SK-N-SH treated with all-trans-retinoic acid at 6 μM for 48 hours (cell line): ENCODE measurements around the gene STEAP1B.

Experiments
- ATAC-seq: fragments of 200-7000 bp; cut with Tn5 transposase; 3 replicates; pipeline ENCODE4 v1.9.1; 2020; ENCODE audit warnings: mild to moderate bottlenecking, moderate library complexity
- ARNTL ChIP-seq: fragments of 450-650 bp; formaldehyde crosslinking; IDR thresholded peaks from 2 replicates; pipeline ENCODE4 v1.5.0; 2020; ENCODE audit warnings: low read depth, mild to moderate bottlenecking, moderate library complexity, borderline replicate concordance
- BACH2 ChIP-seq: fragments of 250-450 bp; sonication (Bioruptor Pico); IDR thresholded peaks from 2 replicates; pipeline ENCODE4 v1.9.0; 2021; ENCODE audit warnings: mild to moderate bottlenecking, borderline replicate concordance
- CSDC2 ChIP-seq: fragments of 250-450 bp; sonication (Bioruptor Pico); IDR thresholded peaks from 2 replicates; pipeline ENCODE4 v1.5.0; 2020; ENCODE audit warnings: mild to moderate bottlenecking, moderate library complexity
- ESRRG ChIP-seq: fragments of 250-450 bp; sonication (Bioruptor Pico); IDR thresholded peaks from 2 replicates; pipeline ENCODE4 v1.6.1; 2021; ENCODE audit warnings: mild to moderate bottlenecking
- GLIS3 ChIP-seq: fragments of 250-450 bp; sonication (Bioruptor Pico); IDR thresholded peaks from 2 replicates; pipeline ENCODE4 v1.5.0; 2020; ENCODE audit warnings: mild to moderate bottlenecking, moderate library complexity
- ISL1 ChIP-seq: fragments of 250-450 bp; sonication (Bioruptor Pico); IDR thresholded peaks from 2 replicates; pipeline ENCODE4 v2.1.2; 2022; ENCODE audit warnings: mild to moderate bottlenecking, moderate library complexity
- OSR1 ChIP-seq: fragments of 250-450 bp; sonication (Bioruptor Pico); IDR thresholded peaks from 2 replicates; pipeline ENCODE4 v1.8.0; 2022; ENCODE audit warnings: moderate library complexity, mild to moderate bottlenecking, inconsistent platforms
- PPARA ChIP-seq: fragments of 250-450 bp; sonication (Bioruptor Pico); IDR thresholded peaks from 2 replicates; pipeline ENCODE4 v1.5.0; 2020; ENCODE audit warnings: mild to moderate bottlenecking, borderline replicate concordance
- RARB ChIP-seq: fragments of 250-450 bp; sonication (Bioruptor Pico); IDR thresholded peaks from 2 replicates; pipeline ENCODE4 v1.8.0; 2021; ENCODE audit warnings: mild to moderate bottlenecking, moderate library complexity
- SNAI2 ChIP-seq: fragments of 250-450 bp; sonication (Bioruptor Pico); IDR thresholded peaks from 2 replicates; pipeline ENCODE4 v1.5.0; 2020; ENCODE audit warnings: mild to moderate bottlenecking, moderate library complexity
- TCF4 ChIP-seq: fragments of 250-450 bp; sonication (Bioruptor Pico); IDR thresholded peaks from 2 replicates; pipeline ENCODE4 v1.8.0; 2021; ENCODE audit warnings: mild to moderate bottlenecking, moderate library complexity, borderline replicate concordance
- TOX ChIP-seq: fragments of 250-450 bp; sonication (Bioruptor Pico); IDR thresholded peaks from 2 replicates; pipeline ENCODE4 v1.8.0; 2021; ENCODE audit warnings: mild to moderate bottlenecking, moderate library complexity, borderline replicate concordance
- ZC3H10 ChIP-seq: fragments of 250-450 bp; sonication (Bioruptor Pico); IDR thresholded peaks from 2 replicates; pipeline ENCODE4 v1.5.1; 2021; ENCODE audit warnings: mild to moderate bottlenecking, moderate library complexity
- ZFP3 ChIP-seq: fragments of 250-450 bp; sonication (Bioruptor Pico); IDR thresholded peaks from 2 replicates; pipeline ENCODE4 v1.5.0; 2020; ENCODE audit warnings: mild to moderate bottlenecking, moderate library complexity
- ZFP30 ChIP-seq: fragments of 450-650 bp; formaldehyde crosslinking; IDR thresholded peaks from 2 replicates; pipeline ENCODE4 v1.5.0; 2022; ENCODE audit warnings: mild to moderate bottlenecking, moderate library complexity
- ZNF565 ChIP-seq: fragments of 450-650 bp; formaldehyde crosslinking; conservative IDR thresholded peaks from 2 replicates; pipeline ENCODE4 v1.5.0; 2020; ENCODE audit warnings: low read depth, mild to moderate bottlenecking, moderate library complexity
- ZNF70 ChIP-seq: fragments of 450-650 bp; formaldehyde crosslinking; IDR thresholded peaks from 2 replicates; pipeline ENCODE4 v1.5.0; 2020; ENCODE audit warnings: mild to moderate bottlenecking, moderate library complexity
- TF ChIP-seq, protein P1 (sequence below): fragments of 250-450 bp; sonication (Bioruptor Pico); IDR thresholded peaks from 2 replicates; pipeline ENCODE4 v1.5.1; 2020; ENCODE audit warnings: low read depth, mild to moderate bottlenecking, moderate library complexity
- TF ChIP-seq, protein P2 (sequence below): fragments of 250-450 bp; sonication (Bioruptor Pico); IDR thresholded peaks from 2 replicates; pipeline ENCODE4 v1.5.0; 2020; ENCODE audit warnings: mild to moderate bottlenecking, moderate library complexity
- TF ChIP-seq, protein P3 (sequence below): fragments of 250-450 bp; sonication (Bioruptor Pico); IDR thresholded peaks from 2 replicates; pipeline ENCODE4 v1.5.1; 2021; ENCODE audit warnings: mild to moderate bottlenecking, moderate library complexity
- TF ChIP-seq, protein P4 (sequence below): fragments of 250-450 bp; sonication (Bioruptor Pico); IDR thresholded peaks from 2 replicates; pipeline ENCODE4 v1.8.0; 2020; ENCODE audit warnings: mild to moderate bottlenecking, moderate library complexity, borderline replicate concordance
- TF ChIP-seq, protein P5 (sequence below): fragments of 250-450 bp; sonication (Bioruptor Pico); IDR thresholded peaks from 2 replicates; pipeline ENCODE4 v1.8.0; 2021; ENCODE audit warnings: low read depth, mild to moderate bottlenecking, moderate library complexity, borderline replicate concordance

Gene STEAP1B

DNA sequence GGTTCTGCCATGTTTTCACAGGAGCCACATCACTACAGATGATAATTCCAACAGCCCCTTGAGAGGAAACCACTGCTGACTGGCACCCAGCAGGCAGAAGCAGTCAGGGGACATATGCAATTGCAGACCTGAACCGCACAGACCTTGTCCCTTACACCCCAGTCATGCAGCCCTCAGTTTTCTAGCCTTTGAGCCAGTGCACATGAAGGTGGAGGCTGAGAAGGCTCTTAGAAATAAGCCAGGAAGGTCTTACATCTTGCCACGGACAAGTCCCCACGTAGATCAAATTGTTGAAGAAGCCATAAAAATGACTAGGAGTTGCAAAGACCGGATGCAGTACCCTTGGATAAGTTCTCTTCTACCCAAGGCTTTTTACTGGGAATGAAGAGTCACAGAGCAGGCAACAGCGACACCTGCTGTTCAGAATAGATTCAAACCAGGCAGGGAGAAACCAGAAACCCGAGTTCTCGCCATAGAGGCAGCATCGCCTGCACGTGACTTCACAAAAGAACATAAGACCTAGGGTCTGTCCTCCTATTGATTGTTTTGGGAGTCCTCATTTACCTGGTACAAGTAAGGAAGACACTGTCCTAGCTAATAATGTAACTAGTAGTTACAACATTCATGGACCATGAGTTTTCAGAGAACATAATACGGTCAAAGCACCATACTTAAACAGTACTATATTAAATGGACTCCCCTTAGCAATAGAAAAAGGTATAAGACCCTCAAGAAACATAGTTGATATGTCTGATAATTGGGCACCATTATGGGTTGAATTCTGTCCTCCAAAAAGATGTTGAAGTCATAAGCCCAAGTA is 11.1 kb downstream of the STEAP1B start:
- TF ChIP-seq, protein P1, sequence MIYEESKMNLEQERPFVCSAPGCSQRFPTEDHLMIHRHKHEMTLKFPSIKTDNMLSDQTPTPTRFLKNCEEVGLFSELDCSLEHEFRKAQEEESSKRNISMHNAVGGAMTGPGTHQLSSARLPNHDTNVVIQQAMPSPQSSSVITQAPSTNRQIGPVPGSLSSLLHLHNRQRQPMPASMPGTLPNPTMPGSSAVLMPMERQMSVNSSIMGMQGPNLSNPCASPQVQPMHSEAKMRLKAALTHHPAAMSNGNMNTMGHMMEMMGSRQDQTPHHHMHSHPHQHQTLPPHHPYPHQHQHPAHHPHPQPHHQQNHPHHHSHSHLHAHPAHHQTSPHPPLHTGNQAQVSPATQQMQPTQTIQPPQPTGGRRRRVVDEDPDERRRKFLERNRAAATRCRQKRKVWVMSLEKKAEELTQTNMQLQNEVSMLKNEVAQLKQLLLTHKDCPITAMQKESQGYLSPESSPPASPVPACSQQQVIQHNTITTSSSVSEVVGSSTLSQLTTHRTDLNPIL (CRISPR knock-in tag): no peak
- TF ChIP-seq ISL1 (CRISPR knock-in tag) (no peak), ZNF565 (CRISPR knock-in tag) (0 out of 2 replicates have a peak, but pooled peaks have one; percentile 64), ZNF70 (no peak)
- TF ChIP-seq, protein P2, sequence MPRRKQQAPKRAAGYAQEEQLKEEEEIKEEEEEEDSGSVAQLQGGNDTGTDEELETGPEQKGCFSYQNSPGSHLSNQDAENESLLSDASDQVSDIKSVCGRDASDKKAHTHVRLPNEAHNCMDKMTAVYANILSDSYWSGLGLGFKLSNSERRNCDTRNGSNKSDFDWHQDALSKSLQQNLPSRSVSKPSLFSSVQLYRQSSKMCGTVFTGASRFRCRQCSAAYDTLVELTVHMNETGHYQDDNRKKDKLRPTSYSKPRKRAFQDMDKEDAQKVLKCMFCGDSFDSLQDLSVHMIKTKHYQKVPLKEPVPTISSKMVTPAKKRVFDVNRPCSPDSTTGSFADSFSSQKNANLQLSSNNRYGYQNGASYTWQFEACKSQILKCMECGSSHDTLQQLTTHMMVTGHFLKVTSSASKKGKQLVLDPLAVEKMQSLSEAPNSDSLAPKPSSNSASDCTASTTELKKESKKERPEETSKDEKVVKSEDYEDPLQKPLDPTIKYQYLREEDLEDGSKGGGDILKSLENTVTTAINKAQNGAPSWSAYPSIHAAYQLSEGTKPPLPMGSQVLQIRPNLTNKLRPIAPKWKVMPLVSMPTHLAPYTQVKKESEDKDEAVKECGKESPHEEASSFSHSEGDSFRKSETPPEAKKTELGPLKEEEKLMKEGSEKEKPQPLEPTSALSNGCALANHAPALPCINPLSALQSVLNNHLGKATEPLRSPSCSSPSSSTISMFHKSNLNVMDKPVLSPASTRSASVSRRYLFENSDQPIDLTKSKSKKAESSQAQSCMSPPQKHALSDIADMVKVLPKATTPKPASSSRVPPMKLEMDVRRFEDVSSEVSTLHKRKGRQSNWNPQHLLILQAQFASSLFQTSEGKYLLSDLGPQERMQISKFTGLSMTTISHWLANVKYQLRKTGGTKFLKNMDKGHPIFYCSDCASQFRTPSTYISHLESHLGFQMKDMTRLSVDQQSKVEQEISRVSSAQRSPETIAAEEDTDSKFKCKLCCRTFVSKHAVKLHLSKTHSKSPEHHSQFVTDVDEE: no peak
- peak; percentile 85 for ATAC-seq

DNA sequence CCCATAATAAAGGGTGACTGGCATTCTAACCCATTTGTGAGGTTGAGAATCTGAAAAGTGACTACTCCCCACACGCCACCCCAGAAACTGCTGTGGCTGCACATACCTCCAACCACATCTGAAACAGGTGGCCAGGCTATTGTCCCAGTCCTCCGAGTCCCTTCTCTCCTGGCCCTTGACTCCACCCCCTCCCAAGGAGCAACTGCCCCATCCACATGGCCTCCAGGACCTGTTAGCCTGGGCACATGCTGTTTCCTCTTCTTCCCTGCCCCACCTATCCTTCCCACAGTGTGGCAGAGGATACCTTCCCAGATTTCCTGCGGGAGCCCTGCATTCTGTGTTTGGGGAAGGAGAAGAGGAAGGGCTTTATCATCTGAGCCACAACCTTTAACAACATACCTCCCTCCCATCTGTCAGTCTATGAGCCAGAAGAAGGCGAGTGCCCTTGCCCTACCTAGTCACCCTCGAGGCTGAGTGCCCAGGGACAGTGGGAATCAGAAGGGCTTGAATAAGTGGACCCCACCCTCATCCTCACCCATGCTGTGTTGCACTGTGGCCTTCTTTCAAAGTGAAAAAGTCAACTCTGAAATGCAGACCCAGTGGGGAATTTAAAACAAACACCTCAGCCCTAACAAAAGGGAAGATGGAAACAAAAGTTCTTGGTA is 11.9 kb downstream of the STEAP1B start:
- ATAC-seq: no peak
- TF ChIP-seq TCF4 (CRISPR knock-in tag) (no peak), ZNF70 (no peak), CSDC2 (CRISPR knock-in tag) (no peak), TOX (CRISPR knock-in tag) (no peak), ARNTL (CRISPR knock-in tag) (no peak), RARB (no peak), ZC3H10 (CRISPR knock-in tag) (no peak), SNAI2 (no peak), ISL1 (CRISPR knock-in tag) (no peak), OSR1 (CRISPR knock-in tag) (no peak), BACH2 (CRISPR knock-in tag) (no peak), ZFP30 (CRISPR knock-in tag) (no peak), ZFP3 (CRISPR knock-in tag) (no peak), ESRRG (CRISPR knock-in tag) (no peak)
- TF ChIP-seq, protein P1 (CRISPR knock-in tag): no peak
- TF ChIP-seq, protein P3, sequence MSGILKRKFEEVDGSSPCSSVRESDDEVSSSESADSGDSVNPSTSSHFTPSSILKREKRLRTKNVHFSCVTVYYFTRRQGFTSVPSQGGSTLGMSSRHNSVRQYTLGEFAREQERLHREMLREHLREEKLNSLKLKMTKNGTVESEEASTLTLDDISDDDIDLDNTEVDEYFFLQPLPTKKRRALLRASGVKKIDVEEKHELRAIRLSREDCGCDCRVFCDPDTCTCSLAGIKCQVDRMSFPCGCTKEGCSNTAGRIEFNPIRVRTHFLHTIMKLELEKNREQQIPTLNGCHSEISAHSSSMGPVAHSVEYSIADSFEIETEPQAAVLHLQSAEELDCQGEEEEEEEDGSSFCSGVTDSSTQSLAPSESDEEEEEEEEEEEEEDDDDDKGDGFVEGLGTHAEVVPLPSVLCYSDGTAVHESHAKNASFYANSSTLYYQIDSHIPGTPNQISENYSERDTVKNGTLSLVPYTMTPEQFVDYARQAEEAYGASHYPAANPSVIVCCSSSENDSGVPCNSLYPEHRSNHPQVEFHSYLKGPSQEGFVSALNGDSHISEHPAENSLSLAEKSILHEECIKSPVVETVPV (CRISPR knock-in tag): no peak
- TF ChIP-seq, protein P4, sequence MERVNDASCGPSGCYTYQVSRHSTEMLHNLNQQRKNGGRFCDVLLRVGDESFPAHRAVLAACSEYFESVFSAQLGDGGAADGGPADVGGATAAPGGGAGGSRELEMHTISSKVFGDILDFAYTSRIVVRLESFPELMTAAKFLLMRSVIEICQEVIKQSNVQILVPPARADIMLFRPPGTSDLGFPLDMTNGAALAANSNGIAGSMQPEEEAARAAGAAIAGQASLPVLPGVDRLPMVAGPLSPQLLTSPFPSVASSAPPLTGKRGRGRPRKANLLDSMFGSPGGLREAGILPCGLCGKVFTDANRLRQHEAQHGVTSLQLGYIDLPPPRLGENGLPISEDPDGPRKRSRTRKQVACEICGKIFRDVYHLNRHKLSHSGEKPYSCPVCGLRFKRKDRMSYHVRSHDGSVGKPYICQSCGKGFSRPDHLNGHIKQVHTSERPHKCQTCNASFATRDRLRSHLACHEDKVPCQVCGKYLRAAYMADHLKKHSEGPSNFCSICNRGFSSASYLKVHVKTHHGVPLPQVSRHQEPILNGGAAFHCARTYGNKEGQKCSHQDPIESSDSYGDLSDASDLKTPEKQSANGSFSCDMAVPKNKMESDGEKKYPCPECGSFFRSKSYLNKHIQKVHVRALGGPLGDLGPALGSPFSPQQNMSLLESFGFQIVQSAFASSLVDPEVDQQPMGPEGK (CRISPR knock-in tag): no peak
- TF ChIP-seq, all 23 proteins: peak for 0

DNA sequence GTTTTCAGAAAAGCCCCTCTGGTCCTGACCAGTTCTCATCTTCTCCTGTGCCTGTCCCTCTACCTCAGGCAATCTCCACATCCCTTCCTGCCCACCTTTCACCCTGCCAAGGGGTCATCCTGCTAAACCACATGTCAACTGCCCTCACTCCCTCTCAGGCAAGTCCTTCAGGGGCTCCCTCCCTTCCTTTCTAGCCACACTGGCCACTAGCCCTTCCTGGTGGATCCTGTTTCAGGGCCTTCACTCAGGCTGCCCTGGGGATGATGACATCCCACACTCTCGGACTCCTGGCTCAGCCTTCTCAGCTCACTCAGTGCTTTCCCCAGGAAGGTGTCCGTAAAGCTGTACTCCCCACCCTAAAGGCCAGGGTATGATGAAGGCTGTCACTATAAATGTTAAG is 13.4 kb downstream of the STEAP1B start:
- ATAC-seq: peak; percentile 10; the same call in 1 of the 3 replicates
- TF ChIP-seq ESRRG (CRISPR knock-in tag): no peak
- no peak for TF ChIP-seq ZFP3 (CRISPR knock-in tag)
- TF ChIP-seq SNAI2: no peak
- no peak for TF ChIP-seq ARNTL (CRISPR knock-in tag)
- TF ChIP-seq PPARA (CRISPR knock-in tag): no peak
- TF ChIP-seq, protein P1 (CRISPR knock-in tag): no peak
- no peak for TF ChIP-seq ZC3H10 (CRISPR knock-in tag)
- no peak for TF ChIP-seq GLIS3 (CRISPR knock-in tag)
- TF ChIP-seq BACH2 (CRISPR knock-in tag): no peak
- no peak for TF ChIP-seq TCF4 (CRISPR knock-in tag)
- TF ChIP-seq, protein P5, sequence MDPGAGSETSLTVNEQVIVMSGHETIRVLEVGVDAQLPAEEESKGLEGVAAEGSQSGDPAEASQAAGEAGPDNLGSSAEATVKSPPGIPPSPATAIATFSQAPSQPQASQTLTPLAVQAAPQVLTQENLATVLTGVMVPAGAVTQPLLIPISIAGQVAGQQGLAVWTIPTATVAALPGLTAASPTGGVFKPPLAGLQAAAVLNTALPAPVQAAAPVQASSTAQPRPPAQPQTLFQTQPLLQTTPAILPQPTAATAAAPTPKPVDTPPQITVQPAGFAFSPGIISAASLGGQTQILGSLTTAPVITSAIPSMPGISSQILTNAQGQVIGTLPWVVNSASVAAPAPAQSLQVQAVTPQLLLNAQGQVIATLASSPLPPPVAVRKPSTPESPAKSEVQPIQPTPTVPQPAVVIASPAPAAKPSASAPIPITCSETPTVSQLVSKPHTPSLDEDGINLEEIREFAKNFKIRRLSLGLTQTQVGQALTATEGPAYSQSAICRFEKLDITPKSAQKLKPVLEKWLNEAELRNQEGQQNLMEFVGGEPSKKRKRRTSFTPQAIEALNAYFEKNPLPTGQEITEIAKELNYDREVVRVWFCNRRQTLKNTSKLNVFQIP (CRISPR knock-in tag): no peak
- TF ChIP-seq RARB: no peak
- no peak for TF ChIP-seq OSR1 (CRISPR knock-in tag)
- TF ChIP-seq ZNF70: no peak
